ENCODE results near the gene AR.

AR gene

DNA sequence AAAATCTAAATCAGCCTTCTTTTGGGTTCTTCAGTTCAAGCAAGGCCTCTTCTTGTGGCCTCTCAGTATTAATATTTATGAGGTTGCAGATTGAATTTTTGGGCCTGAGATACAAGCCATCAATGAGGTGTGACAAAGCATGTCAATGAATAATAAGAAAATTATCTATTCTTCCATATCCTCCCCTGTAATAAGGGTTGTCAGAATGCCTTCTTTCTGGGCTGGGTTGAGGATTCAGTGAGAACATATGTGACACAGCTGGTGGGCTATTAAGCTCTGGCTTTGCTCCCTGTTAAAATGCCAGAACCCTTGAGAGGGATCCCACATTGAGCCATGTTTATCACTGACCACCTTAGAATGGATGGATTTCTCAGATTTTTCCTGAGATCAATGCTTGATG is 187.2 kb downstream of the AR start:
- Histone ChIP-seq H3K4me1 (ENCODE audit: insufficient read depth, low read length, poor library complexity, severe bottlenecking) (no peaks in the 10 kb centered on the region), H3F3A (ENCODE audit: low read depth) (no peaks in the 10 kb centered on the region), H4K20me1 (ENCODE audit: insufficient read depth, low read length, poor library complexity, severe bottlenecking) (no peaks in the 10 kb centered on the region), H3K4me2 (ENCODE audit: low read depth, low read length, poor library complexity, severe bottlenecking) (no peak overlapping the region), H3K4me3 (ENCODE audit: low read length, poor library complexity, severe bottlenecking) (no peak overlapping the region), H3K27me3 (ENCODE audit: insufficient read depth, low read length, poor library complexity, severe bottlenecking) (no peaks in the 10 kb centered on the region), H3K9me2 (replicated peaks; ENCODE audit: low read depth, low read length) (no peaks in the 10 kb centered on the region), H3K9me3 (ENCODE audit: insufficient read depth, low read depth, low read length) (no peaks in the 10 kb centered on the region), H3K9ac (ENCODE audit: low read depth, low read length, poor library complexity, severe bottlenecking) (no peak overlapping the region), H2AFZ (ENCODE audit: low read length) (no peak overlapping the region), H3K79me2 (ENCODE audit: insufficient read depth, low read length) (no peaks in the 10 kb centered on the region), H3K36me3 (ENCODE audit: insufficient read depth, low read length) (no peaks in the 10 kb centered on the region)
- TF ChIP-seq, protein P1, sequence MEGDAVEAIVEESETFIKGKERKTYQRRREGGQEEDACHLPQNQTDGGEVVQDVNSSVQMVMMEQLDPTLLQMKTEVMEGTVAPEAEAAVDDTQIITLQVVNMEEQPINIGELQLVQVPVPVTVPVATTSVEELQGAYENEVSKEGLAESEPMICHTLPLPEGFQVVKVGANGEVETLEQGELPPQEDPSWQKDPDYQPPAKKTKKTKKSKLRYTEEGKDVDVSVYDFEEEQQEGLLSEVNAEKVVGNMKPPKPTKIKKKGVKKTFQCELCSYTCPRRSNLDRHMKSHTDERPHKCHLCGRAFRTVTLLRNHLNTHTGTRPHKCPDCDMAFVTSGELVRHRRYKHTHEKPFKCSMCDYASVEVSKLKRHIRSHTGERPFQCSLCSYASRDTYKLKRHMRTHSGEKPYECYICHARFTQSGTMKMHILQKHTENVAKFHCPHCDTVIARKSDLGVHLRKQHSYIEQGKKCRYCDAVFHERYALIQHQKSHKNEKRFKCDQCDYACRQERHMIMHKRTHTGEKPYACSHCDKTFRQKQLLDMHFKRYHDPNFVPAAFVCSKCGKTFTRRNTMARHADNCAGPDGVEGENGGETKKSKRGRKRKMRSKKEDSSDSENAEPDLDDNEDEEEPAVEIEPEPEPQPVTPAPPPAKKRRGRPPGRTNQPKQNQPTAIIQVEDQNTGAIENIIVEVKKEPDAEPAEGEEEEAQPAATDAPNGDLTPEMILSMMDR (conservative IDR thresholded peaks at IDR 0.05; ENCODE audit: low read length) = no peak
- no peak for TF ChIP-seq EZH2phosphoT487 (IDR thresholded peaks at IDR 0.05; ENCODE audit: borderline replicate concordance)

DNA sequence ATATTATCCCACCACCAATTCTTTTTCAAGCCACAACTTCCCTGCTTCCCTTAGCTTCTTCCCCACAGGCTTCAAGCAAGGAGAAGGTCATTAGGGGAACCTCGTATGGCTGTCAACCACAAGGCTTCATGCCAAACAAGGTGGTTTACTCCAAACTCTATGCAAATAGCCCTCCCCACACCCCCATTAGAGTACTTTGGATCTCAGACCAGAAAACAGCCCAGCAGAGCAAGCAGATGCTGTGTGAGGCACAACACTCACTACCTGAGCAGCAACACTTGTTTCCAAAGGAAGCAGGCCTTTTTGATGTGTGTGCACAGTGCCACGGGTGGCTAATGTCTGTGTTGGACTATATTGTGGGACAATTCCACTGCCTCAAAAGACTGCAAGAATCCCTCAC is 189.0 kb downstream of the AR start:
- no peaks in the 10 kb centered on the region for H3K9me2 ChIP-seq (replicated peaks; ENCODE audit: low read depth, low read length)
- no peak overlapping the region for H3K4me2 ChIP-seq (ENCODE audit: low read depth, low read length, poor library complexity, severe bottlenecking)
- no peaks in the 10 kb centered on the region for H3K27me3 ChIP-seq (ENCODE audit: insufficient read depth, low read length, poor library complexity, severe bottlenecking)
- no peaks in the 10 kb centered on the region for H3K36me3 ChIP-seq (ENCODE audit: insufficient read depth, low read length)
- H3K9ac ChIP-seq (ENCODE audit: low read depth, low read length, poor library complexity, severe bottlenecking) = no peak overlapping the region
- H3K9me3 ChIP-seq (ENCODE audit: insufficient read depth, low read depth, low read length) = no peaks in the 10 kb centered on the region
- no peaks in the 10 kb centered on the region for H3F3A ChIP-seq (ENCODE audit: low read depth)
- TF ChIP-seq EZH2phosphoT487 (IDR thresholded peaks at IDR 0.05; ENCODE audit: borderline replicate concordance) = no peak
- TF ChIP-seq, protein P1 (conservative IDR thresholded peaks at IDR 0.05; ENCODE audit: low read length) = no peak
- H4K20me1 ChIP-seq (ENCODE audit: insufficient read depth, low read length, poor library complexity, severe bottlenecking) = no peaks in the 10 kb centered on the region
- no peak overlapping the region for H3K4me3 ChIP-seq (ENCODE audit: low read length, poor library complexity, severe bottlenecking)
- no peaks in the 10 kb centered on the region for H3K79me2 ChIP-seq (ENCODE audit: insufficient read depth, low read length)
- H3K4me1 ChIP-seq (ENCODE audit: insufficient read depth, low read length, poor library complexity, severe bottlenecking) = no peaks in the 10 kb centered on the region
- no peak overlapping the region for H2AFZ ChIP-seq (ENCODE audit: low read length)

DNA sequence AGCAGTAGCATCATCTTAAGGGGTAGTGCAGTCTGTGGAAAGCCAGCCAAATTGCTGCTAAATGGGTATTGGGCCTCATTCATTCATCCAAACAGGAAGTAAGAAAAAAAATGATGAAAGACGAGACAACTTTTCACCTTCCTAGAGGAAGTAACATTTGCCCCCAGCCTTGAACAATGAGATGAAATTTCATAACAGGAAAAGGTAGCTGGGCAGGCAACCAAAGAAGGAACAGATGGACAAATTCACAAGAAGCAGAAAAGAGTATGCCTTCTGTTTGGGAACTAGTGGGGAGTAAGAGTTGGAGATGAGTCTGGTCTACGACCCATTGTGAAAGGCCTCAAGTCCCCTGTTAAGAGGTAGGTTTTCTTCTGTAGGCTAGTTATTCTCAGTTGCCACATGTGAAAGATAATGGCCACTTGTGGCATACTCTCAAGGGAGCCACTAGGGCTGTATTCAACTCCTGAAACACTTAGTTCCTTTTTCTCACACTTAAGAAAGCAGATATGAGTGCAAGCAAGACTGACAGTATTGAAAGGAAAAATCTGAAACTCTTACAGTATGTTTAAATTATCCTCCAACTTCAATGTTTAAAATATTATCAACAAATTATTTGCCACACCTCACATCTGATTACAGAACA is 190.4 kb downstream of the AR start:
- Histone ChIP-seq H3K36me3 (ENCODE audit: insufficient read depth, low read length) (no peaks in the 10 kb centered on the region), H3K9ac (ENCODE audit: low read depth, low read length, poor library complexity, severe bottlenecking) (no peak overlapping the region), H3K4me2 (ENCODE audit: low read depth, low read length, poor library complexity, severe bottlenecking) (no peak overlapping the region), H3K79me2 (ENCODE audit: insufficient read depth, low read length) (no peaks in the 10 kb centered on the region), H4K20me1 (ENCODE audit: insufficient read depth, low read length, poor library complexity, severe bottlenecking) (no peaks in the 10 kb centered on the region), H3K9me2 (replicated peaks; ENCODE audit: low read depth, low read length) (no peaks in the 10 kb centered on the region), H3F3A (ENCODE audit: low read depth) (no peaks in the 10 kb centered on the region), H2AFZ (ENCODE audit: low read length) (no peak overlapping the region), H3K27me3 (ENCODE audit: insufficient read depth, low read length, poor library complexity, severe bottlenecking) (no peaks in the 10 kb centered on the region), H3K9me3 (ENCODE audit: insufficient read depth, low read depth, low read length) (no peaks in the 10 kb centered on the region), H3K4me3 (ENCODE audit: low read length, poor library complexity, severe bottlenecking) (no peak overlapping the region), H3K4me1 (ENCODE audit: insufficient read depth, low read length, poor library complexity, severe bottlenecking) (no peaks in the 10 kb centered on the region)
- TF ChIP-seq EZH2phosphoT487 (IDR thresholded peaks at IDR 0.05; ENCODE audit: borderline replicate concordance) = no peak
- TF ChIP-seq, protein P1 (conservative IDR thresholded peaks at IDR 0.05; ENCODE audit: low read length) = no peak

Measured in Loucy (cell line).